Measurements from ENCODE around the gene GADL1. TPM values are rescaled to one million over a fixed set of nuclear protein-coding genes. Genes with fewer than 3 reads are reported as not detected.
A peak's percentile ranks its signal among the peaks of the same experiment; 100 is the strongest.

The GADL1 gene
- total RNA-seq, 1 experiment from 2014 or later = 0.09 TPM

- Histone ChIP-seq H2BK12ac (ENCODE audit: insufficient read length, low read depth, low read length) (no peak overlapping the region), H4K8ac (replicated peaks; ENCODE audit: insufficient read length, low read depth, low read length) (no peak overlapping the region), H3K27ac (ENCODE audit: insufficient read length, low read depth, low read length) (no peak overlapping the region), H3K9me3 (ENCODE audit: control insufficient read depth, low read depth, low read length) (no peaks in the 10 kb centered on the region), H2BK20ac (ENCODE audit: low read depth, low read length, poor library complexity, severe bottlenecking) (no peak overlapping the region), H3K4me1 (ENCODE audit: insufficient read depth, low read length) (peaks cover 4% of the 10 kb centered on the region; the same call in 1 of the 2 replicates), H3K79me1 (ENCODE audit: insufficient read depth, low read depth, low read length, poor library complexity, severe bottlenecking) (no peaks in the 10 kb centered on the region), H3K4me2 (ENCODE audit: insufficient read depth, insufficient read length, low read length) (peak overlapping the region; percentile 29), H2BK5ac (ENCODE audit: insufficient read length, low read length) (no peak overlapping the region), H4K20me1 (ENCODE audit: control insufficient read depth, insufficient read depth, insufficient read length) (no peaks in the 10 kb centered on the region), H3K4ac (ENCODE audit: low read depth, low read length) (no peak overlapping the region), H4K91ac (ENCODE audit: insufficient read length, low read depth, low read length) (no peak overlapping the region), H3K18ac (ENCODE audit: insufficient read length, low read depth, low read length) (no peak overlapping the region), H2AK5ac (ENCODE audit: insufficient read length, low read length) (no peak overlapping the region), H3K79me2 (ENCODE audit: insufficient read depth, low read length) (no peaks in the 10 kb centered on the region), H2BK120ac (ENCODE audit: low read depth, low read length, poor library complexity, severe bottlenecking) (no peak overlapping the region), H3K27me3 (ENCODE audit: insufficient read depth, low read length) (no peaks in the 10 kb centered on the region), H2BK15ac (ENCODE audit: low read depth, low read length) (no peak overlapping the region), H3K14ac (ENCODE audit: insufficient read depth, low read length) (no peak overlapping the region), H3K23ac (ENCODE audit: insufficient read length, low read depth, low read length) (no peak overlapping the region), H4K5ac (ENCODE audit: insufficient read length, low read depth, low read length) (no peak overlapping the region), H3K23me2 (ENCODE audit: insufficient read length, low read depth, low read length, poor library complexity, severe bottlenecking) (no peaks in the 10 kb centered on the region), H3K9ac (ENCODE audit: extremely low read depth, insufficient read length, low read length) (no peak overlapping the region), H2AFZ (ENCODE audit: low read length) (no peak overlapping the region), H3K56ac (ENCODE audit: insufficient read length, low read depth, low read length) (no peak overlapping the region), H3T11ph (ENCODE audit: low read length) (no peak overlapping the region)
- TF ChIP-seq CTCF (conservative IDR thresholded peaks at IDR 0.05) = no peak
- Mint-ChIP-seq H3K4me1 (peaks cover 35 to 36% of the 10 kb centered on the region in 2 experiments), H3K36me3 (ENCODE audit: insufficient read depth in 1 of 3, low read depth in 3 of 3) (no peaks in the 10 kb centered on the region), H3K27ac (peak overlapping the region in 1 of 3 experiments; percentile 23; a peak in 1 of 7 replicates), H3K27me3 (ENCODE audit: low read depth) (no peaks in the 10 kb centered on the region), H3K4me3 (no peak overlapping the region), H3K9me3 (no peaks in the 10 kb centered on the region)
- WGBS (ENCODE audit: extremely low coverage, insufficient read length, low lambda C conversion rate) = no CpG with 5 or more reads among the region's 4 CpGs
- no peak for DNase-seq
Observed at GRCh38 chr3:30742796-30743619, 151.5 kb downstream of the GADL1 start.

All from H9 (cell line).